Sigmoid colon (tissue), 7 donors: Measurements from ENCODE around the gene IMMP2L. TPM values are rescaled to one million over a fixed set of nuclear protein-coding genes. Genes with fewer than 3 reads are reported as not detected.

Experiments used
- DNase-seq: peaks from one replicate; pipeline ENCODE4 v3.0.0-alpha.2; 2019
- H3K27ac ChIP-seq, 4 donors: fragments of 200-600 bp; sonication (generic); one replicate each; pipeline ENCODE4 v1.5.1; 2016 to 2019; ENCODE audit warnings: mild to moderate bottlenecking in 1 of 4
- H3K27me3 ChIP-seq, 3 donors: fragments of 200-600 bp; sonication (generic); one replicate each; pipeline ENCODE4 v1.5.1; 2019; ENCODE audit warnings: mild to moderate bottlenecking in 1 of 3
- H3K36me3 ChIP-seq, 4 donors: fragments of 200-600 bp; sonication (generic); one replicate each; pipeline ENCODE4 v1.5.1; 2016 to 2019
- H3K4me1 ChIP-seq, 4 donors: fragments of 200-600 bp; sonication (generic); one replicate each; pipeline ENCODE4 v1.5.1; 2017 to 2019
- H3K4me3 ChIP-seq, 4 donors: fragments of 200-600 bp; sonication (generic); one replicate each; pipeline ENCODE4 v1.5.1; 2017 to 2019; ENCODE audit warnings: mild to moderate bottlenecking in 2 of 4, moderate library complexity in 1 of 4
- H3K9me3 ChIP-seq, 4 donors: fragments of 200-600 bp in 3 of 4; sonication (generic) in 3 of 4; one replicate each; pipeline versions ENCODE4 v1.5.1 to v1.6.1; 2013 to 2019
- CTCF ChIP-seq, 4 experiments: fragments of 450-650 bp in 3 of 4; fragments of 200-600 bp in 1 of 4; IDR thresholded peaks; one replicate each; pipeline ENCODE4 v1.5.1; 2016 to 2019; ENCODE audit warnings: antibody characterized with exemption in 4 of 4, mild to moderate bottlenecking in 3 of 4, moderate library complexity in 2 of 4
- EP300 ChIP-seq, 4 donors: sonication (generic); formaldehyde crosslinking; IDR thresholded peaks; one replicate each; pipeline ENCODE4 v1.6.1; 2017; ENCODE audit warnings: antibody characterized with exemption in 4 of 4
- POLR2A ChIP-seq, 2 donors: fragments of 450-650 bp; IDR thresholded peaks; one replicate each; pipeline ENCODE4 v1.6.1; 2016; ENCODE audit warnings: antibody characterized with exemption in 2 of 2, mild to moderate bottlenecking in 2 of 2, moderate library complexity in 2 of 2
- POLR2AphosphoS5 ChIP-seq, 4 donors: sonication (generic); formaldehyde crosslinking; IDR thresholded peaks; one replicate each; pipeline ENCODE4 v1.6.1; 2017; ENCODE audit warnings: antibody characterized with exemption in 4 of 4
- WGBS, 2 donors: extraction: QIAGEN DNeasy Blood & Tissue Kit; methylation state at CpG; one replicate each; pipeline ENCODE4 v1.1.7; 2013; 5-methylcytosine and 5-hydroxymethylcytosine counted together
- intact Hi-C: fragments of 100-400 bp; cut with DNase I; formaldehyde crosslinking; loops from one replicate; pipeline ENCODE4 v1.15.1; 2023
- polyA plus RNA-seq, 3 donors: library from polyadenylated mRNA; stranded (reverse); fragments of 200-250 nt; gene quantifications; one replicate each; pipeline ENCODE4 v1.2.3, GENCODE V29; 2013
- total RNA-seq, 4 donors: library from RNA; depleted of rRNA; stranded (reverse); fragments of >200 nt; gene quantifications; one replicate each; pipeline ENCODE4 v1.1.0, GENCODE V29; 2016
- donor health status: healthy with polysubstance abuse.
- donor health status: Bipolar disorder and iron deficiency.
- donor health status: healthy.

The IMMP2L gene
- total and polyA plus RNA-seq, 7 donors, result 2.5 to 57.9 (median 18.5) TPM

GRCh38 chr7:111405621-111406020 lies 156.7 kb downstream of the IMMP2L start:
- intact Hi-C loops, result no loop called here
- no peaks in the 10 kb centered on the region for H3K9me3 ChIP-seq
- no peak overlapping the region for H3K27ac ChIP-seq
- peaks cover 0 to 5% (median 0%) of the 10 kb centered on the region in 4 donors for H3K4me1 ChIP-seq
- H3K4me3 ChIP-seq, result no peak overlapping the region
- no peaks in the 10 kb centered on the region for H3K27me3 ChIP-seq
- 95 to 96% methylated on average over 1 of the region's 1 CpG for WGBS, 2 donors
- H3K36me3 ChIP-seq, result no peaks in the 10 kb centered on the region
- DNase-seq, result no peak
- no peak for TF ChIP-seq CTCF (IDR thresholded peaks at IDR 0.05)
- TF ChIP-seq POLR2AphosphoS5 (IDR thresholded peaks at IDR 0.05), result no peak
- TF ChIP-seq EP300 (IDR thresholded peaks at IDR 0.05), result no peak
- no peak for TF ChIP-seq POLR2A (IDR thresholded peaks at IDR 0.05)

- no peak for TF ChIP-seq POLR2AphosphoS5 (IDR thresholded peaks at IDR 0.05)
- TF ChIP-seq POLR2A (IDR thresholded peaks at IDR 0.05), result no peak
- no peak for TF ChIP-seq EP300 (IDR thresholded peaks at IDR 0.05)
- TF ChIP-seq CTCF (IDR thresholded peaks at IDR 0.05), result no peak
- Histone ChIP-seq H3K27me3 (no peaks in the 10 kb centered on the region), H3K4me1 (no peaks in the 10 kb centered on the region), H3K27ac (no peak overlapping the region), H3K36me3 (no peaks in the 10 kb centered on the region), H3K9me3 (no peaks in the 10 kb centered on the region), H3K4me3 (no peak overlapping the region)
- intact Hi-C loops, result no loop called here
- WGBS, 2 donors, result 77 to 79% methylated on average over 3 of the region's 3 CpGs
- DNase-seq, result no peak
Observed at GRCh38 chr7:111401516-111401915, 160.8 kb downstream of the IMMP2L start.

- intact Hi-C loops, result no loop called here
- 91% methylated on average over 2 of the region's 2 CpGs for WGBS, 2 donors
Observed at GRCh38 chr7:111400088-111400487, 162.2 kb downstream of the IMMP2L start.

GRCh38 chr7:111394891-111395290 lies 167.4 kb downstream of the IMMP2L start:
- TF ChIP-seq POLR2A (IDR thresholded peaks at IDR 0.05), result no peak
- TF ChIP-seq CTCF (IDR thresholded peaks at IDR 0.05), result no peak
- TF ChIP-seq POLR2AphosphoS5 (IDR thresholded peaks at IDR 0.05), result no peak
- TF ChIP-seq EP300 (IDR thresholded peaks at IDR 0.05), result no peak
- intact Hi-C loops, result no loop called here
- no peak for DNase-seq
- no peaks in the 10 kb centered on the region for H3K9me3 ChIP-seq
- 96 to 98% methylated on average over 4 of the region's 4 CpGs for WGBS, 2 donors
- H3K27ac ChIP-seq, result no peak overlapping the region
- H3K4me1 ChIP-seq, result peaks cover 0 to 24% (median 10%) of the 10 kb centered on the region in 4 donors
- no peaks in the 10 kb centered on the region for H3K36me3 ChIP-seq
- H3K27me3 ChIP-seq, result no peaks in the 10 kb centered on the region
- H3K4me3 ChIP-seq, result no peak overlapping the region

More at GRCh38 chr7:111400088-111400487, 162.2 kb downstream of the IMMP2L start:
- DNase-seq, result no peak
- H3K27me3 ChIP-seq, result no peaks in the 10 kb centered on the region
- H3K27ac ChIP-seq, result no peak overlapping the region
- no peaks in the 10 kb centered on the region for H3K9me3 ChIP-seq
- TF ChIP-seq POLR2AphosphoS5 (IDR thresholded peaks at IDR 0.05), result no peak
- no peak for TF ChIP-seq POLR2A (IDR thresholded peaks at IDR 0.05)
- no peak for TF ChIP-seq CTCF (IDR thresholded peaks at IDR 0.05)
- TF ChIP-seq EP300 (IDR thresholded peaks at IDR 0.05), result no peak
- H3K4me3 ChIP-seq, result no peak overlapping the region
- no peaks in the 10 kb centered on the region for H3K36me3 ChIP-seq
- H3K4me1 ChIP-seq, result no peaks in the 10 kb centered on the region
